Fibroblast of villous mesenchyme (primary cell): ENCODE results near the gene KCNIP1. TPM values are rescaled to one million over a fixed set of nuclear protein-coding genes. Genes with fewer than 3 reads are reported as not detected.
A peak's percentile ranks its signal among the peaks of the same experiment; 100 is the strongest.

ENCODE experiments used
- DNase-seq: peaks from one replicate; pipeline ENCODE4 v3.0.0-alpha.2; 2010; ENCODE audit warnings: low read depth
- H3K4me3 ChIP-seq: 2 replicates; pipeline ENCODE4 v1.5.1; 2011; ENCODE audit warnings: low read depth, mild to moderate bottlenecking, low read length
- CTCF ChIP-seq: IDR thresholded peaks from 2 replicates; pipeline ENCODE4 v1.5.1; 2012; ENCODE audit warnings: low read depth, mild to moderate bottlenecking, low read length; ENCODE audit not compliant: insufficient read depth
- total RNA-seq: library from RNA; depleted of rRNA; stranded (reverse); fragments of >200 nt; gene quantifications from 2 replicates; pipeline ENCODE4 v1.2.3, GENCODE V29; 2012

KCNIP1 gene
- total RNA-seq, 1 donor: not detected

- H3K4me3 ChIP-seq: no peak overlapping the region
- no peak for TF ChIP-seq CTCF
- DNase-seq: no peak
Measured at GRCh38 chr5:170563824-170564567, 60.2 kb downstream of the KCNIP1 start.

- H3K4me3 ChIP-seq: no peak overlapping the region
- no peak for TF ChIP-seq CTCF
- DNase-seq: no peak
Measured at GRCh38 chr5:170565072-170565471, 61.3 kb downstream of the KCNIP1 start.

- no peak for DNase-seq
- no peak overlapping the region for H3K4me3 ChIP-seq
- TF ChIP-seq CTCF: no peak
Measured at GRCh38 chr5:170569101-170569500, 65.3 kb downstream of the KCNIP1 start.

- DNase-seq: no peak
- TF ChIP-seq CTCF: no peak
- no peak overlapping the region for H3K4me3 ChIP-seq
Measured at GRCh38 chr5:170570476-170570875, 66.7 kb downstream of the KCNIP1 start.

GRCh38 chr5:170571281-170571731, 67.5 kb downstream of the KCNIP1 start:
- TF ChIP-seq CTCF: peak; percentile 4
- no peak overlapping the region for H3K4me3 ChIP-seq
- DNase-seq: peak; percentile 52

GRCh38 chr5:170571875-170572852, 68.3 kb downstream of the KCNIP1 start:
- no peak for TF ChIP-seq CTCF
- DNase-seq: no peak
- no peak overlapping the region for H3K4me3 ChIP-seq
